H9 (cell line): ENCODE results near the gene RNF186. TPM values are rescaled to one million over a fixed set of nuclear protein-coding genes. Genes with fewer than 3 reads are reported as not detected.

ENCODE experiments used
- DNase-seq: peaks from one replicate; pipeline ENCODE4 v3.0.0-alpha.2; 2017
- H2AFZ ChIP-seq: one replicate; pipeline ENCODE4 v1.6.1; 2013; ENCODE audit warnings: mild to moderate bottlenecking, low read length, control low read depth, moderate library complexity
- H2AK5ac ChIP-seq: 2 replicates; pipeline ENCODE4 v1.6.1; 2013; ENCODE audit warnings: low read length, control low read depth, mixed read lengths; ENCODE audit not compliant: insufficient read length
- H2BK120ac ChIP-seq: one replicate; pipeline ENCODE4 v1.6.1; 2013; ENCODE audit warnings: low read depth, mild to moderate bottlenecking, low read length, control low read depth, inconsistent platforms; ENCODE audit not compliant: poor library complexity, severe bottlenecking
- H2BK12ac ChIP-seq: 2 replicates; pipeline ENCODE4 v1.6.1; 2013; ENCODE audit warnings: low read length, control low read depth, mixed read lengths, low read depth; ENCODE audit not compliant: insufficient read length
- H2BK15ac ChIP-seq: 2 replicates; pipeline ENCODE4 v1.6.1; 2013; ENCODE audit warnings: low read depth, low read length, control low read depth
- H2BK20ac ChIP-seq: one replicate; pipeline ENCODE4 v1.6.1; 2013; ENCODE audit warnings: low read depth, mild to moderate bottlenecking, low read length, control low read depth, inconsistent platforms; ENCODE audit not compliant: poor library complexity, severe bottlenecking
- H2BK5ac ChIP-seq: 2 replicates; pipeline ENCODE4 v1.6.1; 2013; ENCODE audit warnings: low read length, control low read depth, mixed read lengths; ENCODE audit not compliant: insufficient read length
- H3K14ac ChIP-seq: 2 replicates; pipeline ENCODE4 v1.6.1; 2013; ENCODE audit warnings: low read length, control low read depth; ENCODE audit not compliant: insufficient read depth
- H3K18ac ChIP-seq: 2 replicates; pipeline ENCODE4 v1.6.1; 2013; ENCODE audit warnings: low read depth, mild to moderate bottlenecking, mixed read lengths, low read length, control low read depth; ENCODE audit not compliant: insufficient read length
- H3K23ac ChIP-seq: 2 replicates; pipeline ENCODE4 v1.6.1; 2013; ENCODE audit warnings: low read length, control low read depth, mixed read lengths, low read depth; ENCODE audit not compliant: insufficient read length
- H3K23me2 ChIP-seq: 2 replicates; pipeline ENCODE4 v1.6.1; 2013; ENCODE audit warnings: low read depth, mild to moderate bottlenecking, mixed read lengths, low read length, control low read depth; ENCODE audit not compliant: insufficient read length, poor library complexity, severe bottlenecking
- H3K27ac ChIP-seq: 2 replicates; pipeline ENCODE4 v1.5.1; 2013; ENCODE audit warnings: low read length, control low read depth, mixed read lengths, low read depth; ENCODE audit not compliant: insufficient read length
- H3K27me3 ChIP-seq: 2 replicates; pipeline ENCODE4 v1.6.1; 2013; ENCODE audit warnings: low read length, control low read depth, inconsistent platforms; ENCODE audit not compliant: insufficient read depth
- H3K4ac ChIP-seq: 2 replicates; pipeline ENCODE4 v1.6.1; 2013; ENCODE audit warnings: low read depth, mild to moderate bottlenecking, control low read depth, inconsistent platforms, low read length, moderate library complexity
- H3K4me1 ChIP-seq: 2 replicates; pipeline ENCODE4 v1.6.1; 2013; ENCODE audit warnings: low read length, control low read depth, inconsistent platforms; ENCODE audit not compliant: insufficient read depth
- H3K4me2 ChIP-seq: 2 replicates; pipeline ENCODE4 v1.6.1; 2013; ENCODE audit warnings: low read length, control low read depth, mixed read lengths; ENCODE audit not compliant: insufficient read length, insufficient read depth
- H3K56ac ChIP-seq: 2 replicates; pipeline ENCODE4 v1.6.1; 2013; ENCODE audit warnings: low read depth, mild to moderate bottlenecking, mixed read lengths, low read length, control low read depth; ENCODE audit not compliant: insufficient read length
- H3K79me1 ChIP-seq: 2 replicates; pipeline ENCODE4 v1.6.1; 2013; ENCODE audit warnings: low read depth, mild to moderate bottlenecking, moderate library complexity, low read length, control low read depth, inconsistent platforms; ENCODE audit not compliant: insufficient read depth, poor library complexity, severe bottlenecking
- H3K79me2 ChIP-seq: 2 replicates; pipeline ENCODE4 v1.6.1; 2013; ENCODE audit warnings: low read length, control low read depth, inconsistent platforms; ENCODE audit not compliant: insufficient read depth
- H3K9ac ChIP-seq: 2 replicates; pipeline ENCODE4 v1.6.1; 2013; ENCODE audit warnings: low read length, control low read depth, mixed read lengths; ENCODE audit not compliant: insufficient read length; ENCODE audit errors: extremely low read depth
- H3K9me3 ChIP-seq: one replicate; pipeline ENCODE4 v1.6.1; 2013; ENCODE audit warnings: low read depth, low read length, inconsistent platforms; ENCODE audit not compliant: control insufficient read depth
- H3T11ph ChIP-seq: one replicate; pipeline ENCODE4 v1.6.1; 2013; ENCODE audit warnings: mild to moderate bottlenecking, low read length, control low read depth, inconsistent platforms
- H4K20me1 ChIP-seq: one replicate; pipeline ENCODE4 v1.6.1; 2013; ENCODE audit not compliant: control insufficient read depth, insufficient read length, insufficient read depth
- H4K5ac ChIP-seq: 2 replicates; pipeline ENCODE4 v1.6.1; 2013; ENCODE audit warnings: low read depth, mild to moderate bottlenecking, mixed read lengths, low read length, control low read depth; ENCODE audit not compliant: insufficient read length
- H4K8ac ChIP-seq: replicated peaks from 2 replicates; pipeline ENCODE4 v1.6.1; 2013; ENCODE audit warnings: low read length, control low read depth, mixed read lengths, low read depth; ENCODE audit not compliant: insufficient read length
- H4K91ac ChIP-seq: 2 replicates; pipeline ENCODE4 v1.6.1; 2013; ENCODE audit warnings: low read depth, mild to moderate bottlenecking, moderate library complexity, mixed read lengths, low read length, control low read depth; ENCODE audit not compliant: insufficient read length
- H3K27ac Mint-ChIP-seq, 3 experiments: 2 replicates in 2 of 3; 3 replicates in 1 of 3; pipeline ENCODE4 v1.8.0; 2020 to 2021; ENCODE audit warnings: mixed read lengths in 3 of 3, mild to moderate bottlenecking in 1 of 3, moderate library complexity in 1 of 3
- H3K27me3 Mint-ChIP-seq: 2 replicates; pipeline ENCODE4 v1.8.0; 2021; ENCODE audit warnings: low read depth, mild to moderate bottlenecking, moderate library complexity, mixed read lengths
- H3K36me3 Mint-ChIP-seq, 3 experiments: 2 replicates in 2 of 3; 3 replicates in 1 of 3; pipeline ENCODE4 v1.8.0; 2020 to 2021; ENCODE audit warnings: low read depth in 3 of 3, mixed read lengths in 3 of 3; ENCODE audit not compliant: insufficient read depth in 1 of 3
- H3K4me1 Mint-ChIP-seq, 2 experiments: 2 replicates each; pipeline ENCODE4 v1.8.0; 2020; ENCODE audit warnings: mixed read lengths in 2 of 2
- H3K4me3 Mint-ChIP-seq, 2 experiments: 2 replicates in 1 of 2; 3 replicates in 1 of 2; pipeline ENCODE4 v1.8.0; 2020 to 2021; ENCODE audit warnings: mild to moderate bottlenecking in 2 of 2, mixed read lengths in 2 of 2, moderate library complexity in 1 of 2
- H3K9me3 Mint-ChIP-seq, 2 experiments: 2 replicates in 1 of 2; 3 replicates in 1 of 2; pipeline ENCODE4 v1.8.0; 2020; ENCODE audit warnings: mild to moderate bottlenecking in 2 of 2, mixed read lengths in 2 of 2, moderate library complexity in 1 of 2
- CTCF ChIP-seq: fragments of 200-600 bp; sonication (generic); conservative IDR thresholded peaks from 3 replicates; pipeline ENCODE4 v1.8.0; 2021; ENCODE audit warnings: antibody characterized with exemption, mild to moderate bottlenecking
- WGBS: extraction: QIAGEN DNeasy Blood & Tissue Kit; methylation state at CpG from one replicate; pipeline ENCODE4 v1.1.7; 2013; ENCODE audit warnings: missing lambda C conversion rate, low lambda C conversion rate, mixed read lengths; ENCODE audit not compliant: insufficient read length; ENCODE audit errors: extremely low coverage; 5-methylcytosine and 5-hydroxymethylcytosine counted together
- total RNA-seq: library from RNA; stranded (reverse); gene quantifications from 2 replicates; pipeline ENCODE4 v1.2.1, GENCODE V29; 2021

Gene RNF186
- total RNA-seq, 1 experiment from 2014 or later: not detected

GRCh38 chr1:19786988-19787423 lies 28.1 kb downstream of the RNF186 start:
- peaks cover 19% of the 10 kb centered on the region; the same call in 1 of the 2 replicates for H3K27me3 ChIP-seq
- H2BK120ac ChIP-seq: no peak overlapping the region
- no peak overlapping the region for H4K91ac ChIP-seq
- H3T11ph ChIP-seq: no peak overlapping the region
- Mint-ChIP-seq H3K27me3 (peaks cover 77% of the 10 kb centered on the region), H3K27ac (peak overlapping the region in 1 of 3 experiments; percentile 51; a peak in 1 of 7 replicates), H3K36me3 (peaks cover 0 to 2% (median 0%) of the 10 kb centered on the region in 3 experiments; a peak in 2 of 7 replicates), H3K9me3 (no peaks in the 10 kb centered on the region; a peak in 1 of 5 replicates), H3K4me3 (peak overlapping the region in 1 of 2 experiments; percentile 29; a peak in 1 of 5 replicates), H3K4me1 (peaks cover 22 to 27% of the 10 kb centered on the region in 2 experiments)
- no peaks in the 10 kb centered on the region for H3K79me2 ChIP-seq
- no peaks in the 10 kb centered on the region for H3K9me3 ChIP-seq
- H3K27ac ChIP-seq: no peak overlapping the region
- H4K20me1 ChIP-seq: no peaks in the 10 kb centered on the region
- no peak overlapping the region for H2AK5ac ChIP-seq
- no peak overlapping the region for H2BK5ac ChIP-seq
- DNase-seq: peak; percentile 68
- 0 out of 3 replicates have a peak, but pooled peaks have one; percentile 8 for TF ChIP-seq CTCF
- H3K18ac ChIP-seq: no peak overlapping the region
- no peak overlapping the region for H2BK20ac ChIP-seq
- H3K79me1 ChIP-seq: no peaks in the 10 kb centered on the region
- no peak overlapping the region for H4K8ac ChIP-seq
- H4K5ac ChIP-seq: no peak overlapping the region
- no peak overlapping the region for H3K14ac ChIP-seq
- H3K4me1 ChIP-seq: peaks cover 14% of the 10 kb centered on the region; the same call in 1 of the 2 replicates
- no peak overlapping the region for H3K4ac ChIP-seq
- H3K9ac ChIP-seq: no peak overlapping the region
- H2BK15ac ChIP-seq: no peak overlapping the region
- no peak overlapping the region for H3K23ac ChIP-seq
- H2BK12ac ChIP-seq: no peak overlapping the region
- no peak overlapping the region for H2AFZ ChIP-seq
- no peaks in the 10 kb centered on the region for H3K23me2 ChIP-seq
- H3K4me2 ChIP-seq: peak overlapping the region; percentile 22
- no CpG with 5 or more reads among the region's 9 CpGs for WGBS
- no peak overlapping the region for H3K56ac ChIP-seq
